Pulmonary artery endothelial cell (primary cell): ENCODE results near the gene ANKRD33. TPM values are rescaled to one million over a fixed set of nuclear protein-coding genes. Genes with fewer than 3 reads are reported as not detected.

Experiments
- DNase-seq: peaks from one replicate; pipeline ENCODE4 v3.0.0-alpha.2; 2011; ENCODE audit warnings: low read depth, low spot score
- total RNA-seq: library from RNA; depleted of rRNA; stranded (reverse); fragments of >200 nt; gene quantifications from 2 replicates; pipeline ENCODE4 v1.2.3, GENCODE V29; 2014

Gene ANKRD33
- total RNA-seq, 1 donor from 2014 or later: 0.20 TPM

GRCh38 chr12:51855586-51856428 is 32.1 kb upstream of the ANKRD33 start:
- DNase-seq: no peak

GRCh38 chr12:51860986-51861385 is 26.9 kb upstream of the ANKRD33 start:
- DNase-seq: no peak

GRCh38 chr12:51862947-51863346 is 25.0 kb upstream of the ANKRD33 start:
- no peak for DNase-seq

GRCh38 chr12:51863363-51863932 is 24.5 kb upstream of the ANKRD33 start:
- DNase-seq: no peak

GRCh38 chr12:51863933-51864832 is 23.7 kb upstream of the ANKRD33 start:
- no peak for DNase-seq

GRCh38 chr12:51864833-51865670 is 22.9 kb upstream of the ANKRD33 start:
- no peak for DNase-seq

GRCh38 chr12:51865757-51866270 is 22.1 kb upstream of the ANKRD33 start:
- no peak for DNase-seq

GRCh38 chr12:51866324-51866723 is 21.6 kb upstream of the ANKRD33 start:
- no peak for DNase-seq

- DNase-seq: no peak
Measured at GRCh38 chr12:51866762-51867161, 21.1 kb upstream of the ANKRD33 start.

GRCh38 chr12:51867371-51867770 is 20.5 kb upstream of the ANKRD33 start:
- DNase-seq: no peak

GRCh38 chr12:51867796-51868428 is 20.0 kb upstream of the ANKRD33 start:
- no peak for DNase-seq

GRCh38 chr12:51868821-51869495 is 18.9 kb upstream of the ANKRD33 start:
- no peak for DNase-seq

- DNase-seq: no peak
Measured at GRCh38 chr12:51869496-51869865, 18.4 kb upstream of the ANKRD33 start.

GRCh38 chr12:51869931-51870330 is 18.0 kb upstream of the ANKRD33 start:
- DNase-seq: no peak

GRCh38 chr12:51870504-51870903 is 17.4 kb upstream of the ANKRD33 start:
- DNase-seq: no peak

GRCh38 chr12:51871126-51871525 is 16.8 kb upstream of the ANKRD33 start:
- DNase-seq: no peak

- DNase-seq: no peak
Measured at GRCh38 chr12:51871918-51872688, 15.8 kb upstream of the ANKRD33 start.

GRCh38 chr12:51872689-51872981 is 15.3 kb upstream of the ANKRD33 start:
- DNase-seq: no peak

GRCh38 chr12:51873251-51873994 is 14.5 kb upstream of the ANKRD33 start:
- DNase-seq: no peak
